Muscle layer of colon (tissue), 2 donors: ENCODE data around the gene ST3GAL3.

Experiments
- H3K27ac ChIP-seq: one replicate; pipeline ENCODE4 v1.7.0; 2013; ENCODE audit warnings: low read depth, mild to moderate bottlenecking, low read length, moderate library complexity
- H3K27me3 ChIP-seq, 2 donors: one replicate each; pipeline ENCODE4 v1.7.0; 2013; ENCODE audit warnings: low read length in 2 of 2, mild to moderate bottlenecking in 2 of 2; ENCODE audit not compliant: insufficient read depth in 2 of 2, control insufficient read depth in 1 of 2
- H3K36me3 ChIP-seq: one replicate; pipeline ENCODE4 v1.7.0; 2013; ENCODE audit warnings: mild to moderate bottlenecking, low read length; ENCODE audit not compliant: insufficient read depth
- H3K4me1 ChIP-seq: one replicate; pipeline ENCODE4 v1.7.0; 2013; ENCODE audit warnings: mild to moderate bottlenecking, low read length; ENCODE audit not compliant: insufficient read depth
- H3K4me3 ChIP-seq, 2 donors: one replicate each; pipeline ENCODE4 v1.7.0; 2013; ENCODE audit warnings: low read length in 2 of 2, low read depth in 1 of 2, mild to moderate bottlenecking in 1 of 2, moderate library complexity in 1 of 2
- H3K9ac ChIP-seq: one replicate; pipeline ENCODE4 v1.7.0; 2013; ENCODE audit warnings: low read length
- H3K9me3 ChIP-seq: one replicate; pipeline ENCODE4 v1.7.0; 2013; ENCODE audit warnings: mild to moderate bottlenecking, low read length
- donor health status: abdominal sarcoma.
- donor health status: Adenocarcinoma of cecum.

ST3GAL3 gene

GRCh38 chr1:43729816-43730463 is 22.6 kb downstream of the ST3GAL3 start:
- Histone ChIP-seq H3K27me3 (no peaks in the 10 kb centered on the region), H3K9ac (no peak overlapping the region), H3K9me3 (no peaks in the 10 kb centered on the region), H3K4me1 (peaks cover 7% of the 10 kb centered on the region), H3K36me3 (peaks cover 5% of the 10 kb centered on the region), H3K27ac (no peak overlapping the region), H3K4me3 (no peak overlapping the region)

DNA sequence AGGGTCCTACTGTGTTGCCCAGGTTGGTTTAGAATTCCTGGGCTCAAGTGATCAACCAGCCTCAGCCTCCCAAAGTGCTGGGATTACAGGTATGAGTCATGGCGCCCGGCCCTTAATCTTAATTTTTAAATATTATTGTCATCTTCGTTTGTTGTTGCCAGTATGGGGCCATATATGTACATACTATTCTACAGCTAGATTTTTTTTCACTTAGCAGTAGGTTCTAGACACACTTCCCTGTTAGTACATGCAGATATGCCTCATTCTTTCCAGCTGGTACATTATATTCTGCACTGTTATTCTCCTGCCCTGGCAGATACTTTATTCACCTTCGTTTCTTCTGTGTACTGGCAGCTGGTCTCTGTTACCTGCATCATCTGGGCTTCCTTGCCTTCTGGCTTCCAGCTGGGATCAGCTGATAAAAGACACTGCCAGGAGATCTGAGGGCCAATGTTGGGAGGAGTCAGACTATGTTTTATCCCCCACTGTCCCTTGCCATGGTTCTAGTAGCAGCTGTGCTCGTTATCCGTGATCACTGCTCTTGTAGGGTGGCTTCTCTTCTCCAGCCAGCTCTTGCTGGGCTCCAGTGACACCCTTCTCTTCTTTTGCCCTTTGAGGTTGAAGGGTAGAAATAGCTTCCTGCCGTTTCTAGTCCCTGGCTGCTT is 24.7 kb downstream of the ST3GAL3 start:
- H3K27ac ChIP-seq: no peak overlapping the region
- peaks cover 19% of the 10 kb centered on the region for H3K36me3 ChIP-seq
- H3K4me1 ChIP-seq: peaks cover 7% of the 10 kb centered on the region
- no peaks in the 10 kb centered on the region for H3K9me3 ChIP-seq
- H3K27me3 ChIP-seq: no peaks in the 10 kb centered on the region
- H3K9ac ChIP-seq: no peak overlapping the region
- H3K4me3 ChIP-seq: no peak overlapping the region

GRCh38 chr1:43736819-43737218 is 29.5 kb downstream of the ST3GAL3 start:
- no peaks in the 10 kb centered on the region for H3K9me3 ChIP-seq
- no peak overlapping the region for H3K4me3 ChIP-seq
- peaks cover 6% of the 10 kb centered on the region for H3K4me1 ChIP-seq
- H3K9ac ChIP-seq: no peak overlapping the region
- peaks cover 14% of the 10 kb centered on the region for H3K36me3 ChIP-seq
- H3K27me3 ChIP-seq: no peaks in the 10 kb centered on the region
- no peak overlapping the region for H3K27ac ChIP-seq

DNA sequence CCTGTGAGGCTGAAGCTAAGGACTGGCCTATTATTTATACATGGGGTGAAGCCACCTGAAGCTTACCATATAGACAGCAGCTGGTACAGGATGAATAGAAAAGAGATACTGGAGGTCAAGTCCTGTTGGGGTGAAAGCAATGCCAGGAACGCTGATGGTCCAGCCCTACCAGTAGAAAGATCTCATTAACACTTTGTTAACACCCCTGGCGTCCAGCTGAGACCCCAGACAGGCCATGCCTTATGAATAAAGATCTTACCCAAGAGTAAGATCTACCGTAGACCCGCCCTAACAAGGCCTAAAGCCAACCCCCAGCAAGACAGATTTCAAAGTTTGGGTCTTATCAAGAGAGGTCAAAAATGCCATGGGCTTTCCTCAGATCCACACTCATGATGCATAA is 34.7 kb downstream of the ST3GAL3 start:
- no peaks in the 10 kb centered on the region for H3K9me3 ChIP-seq
- H3K4me1 ChIP-seq: no peaks in the 10 kb centered on the region
- no peak overlapping the region for H3K4me3 ChIP-seq
- no peak overlapping the region for H3K9ac ChIP-seq
- no peaks in the 10 kb centered on the region for H3K36me3 ChIP-seq
- H3K27ac ChIP-seq: no peak overlapping the region
- H3K27me3 ChIP-seq: no peaks in the 10 kb centered on the region

DNA sequence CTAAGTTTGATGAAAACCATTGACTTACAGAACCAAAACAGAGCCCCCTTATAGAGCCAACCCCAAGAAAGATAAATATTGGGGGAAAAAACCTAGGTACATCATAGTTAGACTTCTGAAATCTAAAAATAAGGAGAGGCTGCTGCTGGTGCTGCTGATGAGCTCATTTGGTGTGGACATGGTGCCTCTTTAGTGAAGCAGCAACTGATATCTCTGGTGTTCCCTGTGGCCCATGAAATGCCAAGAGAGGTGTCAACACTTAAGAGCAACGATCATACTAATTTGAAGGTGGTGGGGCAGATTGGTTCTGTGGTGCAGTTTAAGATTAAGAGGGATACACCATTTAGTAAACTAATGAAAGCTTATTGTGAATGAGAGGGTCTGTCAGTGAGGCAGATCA is 35.9 kb downstream of the ST3GAL3 start:
- H3K9me3 ChIP-seq: no peaks in the 10 kb centered on the region
- H3K4me1 ChIP-seq: no peaks in the 10 kb centered on the region
- H3K9ac ChIP-seq: no peak overlapping the region
- no peak overlapping the region for H3K4me3 ChIP-seq
- no peaks in the 10 kb centered on the region for H3K36me3 ChIP-seq
- no peak overlapping the region for H3K27ac ChIP-seq
- no peaks in the 10 kb centered on the region for H3K27me3 ChIP-seq

DNA sequence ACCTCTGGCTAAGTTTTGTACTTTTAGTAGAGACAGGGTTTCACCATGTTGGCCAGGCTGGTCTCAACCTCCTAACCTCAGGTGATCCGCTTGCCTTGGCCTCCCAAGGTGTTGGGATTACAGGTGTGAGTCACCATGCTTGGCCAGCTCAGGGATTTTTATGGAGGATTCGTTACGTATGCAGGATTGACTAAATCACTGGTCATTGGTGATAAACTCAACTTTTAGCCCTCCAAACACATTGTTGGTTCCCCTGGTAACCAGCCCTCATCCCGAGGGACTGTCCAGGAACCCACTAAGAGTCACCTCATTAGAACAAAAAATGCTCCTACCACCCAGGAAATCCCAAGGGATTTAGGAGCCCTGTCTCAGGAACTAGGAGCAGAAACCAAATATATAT is 40.4 kb downstream of the ST3GAL3 start:
- Histone ChIP-seq H3K9me3 (no peaks in the 10 kb centered on the region), H3K27me3 (no peaks in the 10 kb centered on the region), H3K9ac (no peak overlapping the region), H3K36me3 (no peaks in the 10 kb centered on the region), H3K27ac (no peak overlapping the region), H3K4me1 (no peaks in the 10 kb centered on the region), H3K4me3 (no peak overlapping the region)

DNA sequence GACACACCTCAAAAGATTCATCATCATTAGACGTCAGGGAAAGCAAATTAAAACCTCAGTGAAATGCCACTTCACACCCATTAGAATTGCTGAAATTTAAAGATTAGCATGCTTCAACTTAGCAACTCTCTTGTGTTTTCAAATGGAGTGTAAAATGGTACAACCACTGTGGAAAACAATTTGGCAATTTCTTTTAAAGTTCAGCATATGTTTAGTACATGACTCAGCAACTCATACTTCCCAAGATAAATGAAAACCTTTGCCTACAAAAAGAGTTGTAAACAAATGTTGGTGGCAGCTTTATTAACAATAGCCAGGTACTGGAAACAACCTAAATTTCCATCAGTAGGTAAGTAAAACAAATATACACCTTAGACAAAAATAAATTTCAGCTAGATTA is 42.7 kb downstream of the ST3GAL3 start:
- no peaks in the 10 kb centered on the region for H3K4me1 ChIP-seq

GRCh38 chr1:43753422-43753821 is 46.1 kb downstream of the ST3GAL3 start:
- Histone ChIP-seq H3K9me3 (no peaks in the 10 kb centered on the region), H3K27me3 (no peaks in the 10 kb centered on the region), H3K27ac (no peak overlapping the region), H3K9ac (no peak overlapping the region), H3K4me3 (no peak overlapping the region), H3K36me3 (no peaks in the 10 kb centered on the region), H3K4me1 (no peaks in the 10 kb centered on the region)

More for the DNA sequence above, 42.7 kb downstream of the ST3GAL3 start:
- H3K9ac ChIP-seq: no peak overlapping the region
- no peaks in the 10 kb centered on the region for H3K27me3 ChIP-seq
- no peaks in the 10 kb centered on the region for H3K9me3 ChIP-seq
- H3K4me3 ChIP-seq: no peak overlapping the region
- no peak overlapping the region for H3K27ac ChIP-seq
- no peaks in the 10 kb centered on the region for H3K36me3 ChIP-seq

- Histone ChIP-seq H3K4me1 (no peaks in the 10 kb centered on the region), H3K27me3 (no peaks in the 10 kb centered on the region), H3K36me3 (no peaks in the 10 kb centered on the region), H3K4me3 (no peak overlapping the region), H3K9me3 (no peaks in the 10 kb centered on the region), H3K27ac (no peak overlapping the region), H3K9ac (no peak overlapping the region)
Observed at GRCh38 chr1:43754892-43755291, 47.6 kb downstream of the ST3GAL3 start.

DNA sequence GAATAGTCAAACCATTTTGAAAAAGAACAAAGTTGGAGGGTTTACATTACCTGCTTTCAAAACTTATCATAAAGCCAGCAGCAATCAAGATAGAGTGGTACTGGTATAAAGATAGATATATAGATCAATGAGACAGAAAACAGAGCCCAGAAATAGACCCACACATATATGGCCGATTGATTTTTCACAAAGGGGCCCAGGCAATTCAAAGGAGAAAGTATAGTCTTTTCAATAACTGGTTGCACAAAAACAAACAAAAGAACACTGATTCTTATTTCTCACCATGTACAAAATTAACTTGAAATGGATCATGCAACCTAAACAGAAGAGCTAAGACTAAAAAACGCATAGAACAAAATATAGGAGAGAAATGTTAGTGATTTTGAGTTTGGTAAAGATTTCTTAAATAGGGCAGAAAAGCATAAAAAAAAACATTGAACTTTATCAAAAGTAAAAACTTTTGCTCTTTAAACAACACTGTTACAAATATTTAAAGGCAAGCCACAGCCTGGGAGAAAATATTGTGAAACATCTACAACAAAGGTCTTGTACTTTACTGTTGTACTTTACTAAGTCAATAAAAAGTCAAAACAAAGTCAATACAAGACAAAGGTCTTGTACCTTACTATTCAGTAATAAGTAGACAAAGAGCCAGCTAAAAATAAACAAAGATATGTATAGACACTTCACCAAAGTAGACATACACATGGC is 50.2 kb downstream of the ST3GAL3 start:
- Histone ChIP-seq H3K4me1 (no peaks in the 10 kb centered on the region), H3K9me3 (no peaks in the 10 kb centered on the region), H3K36me3 (no peaks in the 10 kb centered on the region), H3K9ac (no peak overlapping the region), H3K4me3 (no peak overlapping the region), H3K27me3 (no peaks in the 10 kb centered on the region), H3K27ac (no peak overlapping the region)

- Histone ChIP-seq H3K9ac (no peak overlapping the region), H3K27ac (no peak overlapping the region), H3K4me1 (peaks cover 14% of the 10 kb centered on the region), H3K36me3 (no peaks in the 10 kb centered on the region), H3K4me3 (no peak overlapping the region), H3K27me3 (no peaks in the 10 kb centered on the region), H3K9me3 (no peaks in the 10 kb centered on the region)
Observed at GRCh38 chr1:43760745-43761317, 53.5 kb downstream of the ST3GAL3 start.
